Duodenal mucosa (tissue), 2 donors: ENCODE results near the gene ATP5ME.
"Not testable (repeated sequence)": the region's sequence is repeated elsewhere in the genome, so short reads cannot be mapped to it uniquely, and the experiment has no call there.

Experiments used
- H3K27ac ChIP-seq: one replicate; pipeline ENCODE4 v1.7.0; 2013; ENCODE audit warnings: low read depth, low read length
- H3K27me3 ChIP-seq, 2 donors: one replicate each; pipeline ENCODE4 v1.7.0; 2013; ENCODE audit warnings: low read length in 2 of 2, control low read depth in 1 of 2; ENCODE audit not compliant: insufficient read depth in 2 of 2, control insufficient read depth in 1 of 2
- H3K36me3 ChIP-seq, 2 donors: one replicate each; pipeline ENCODE4 v1.7.0; 2013; ENCODE audit warnings: low read length in 2 of 2, control low read depth in 1 of 2; ENCODE audit not compliant: insufficient read depth in 2 of 2, control insufficient read depth in 1 of 2
- H3K4me1 ChIP-seq, 2 donors: one replicate each; pipeline ENCODE4 v1.7.0; 2013; ENCODE audit warnings: low read length in 2 of 2, control low read depth in 1 of 2; ENCODE audit not compliant: insufficient read depth in 2 of 2, control insufficient read depth in 1 of 2
- H3K4me3 ChIP-seq, 2 donors: one replicate each; pipeline ENCODE4 v1.7.0; 2013; ENCODE audit warnings: low read length in 2 of 2, low read depth in 1 of 2
- H3K9ac ChIP-seq, 2 donors: one replicate each; pipeline ENCODE4 v1.7.0; 2013; ENCODE audit warnings: low read length in 2 of 2, low read depth in 1 of 2
- H3K9me3 ChIP-seq, 2 donors: one replicate each; pipeline ENCODE4 v1.7.0; 2013; ENCODE audit warnings: low read length in 2 of 2, control low read depth in 1 of 2; ENCODE audit not compliant: control insufficient read depth in 1 of 2

ATP5ME gene

GRCh38 chr4:678331-679103 lies 4.4 kb upstream of the ATP5ME start:
- H3K4me1 ChIP-seq, result peaks cover 56 to 66% of the 10 kb centered on the region in 2 donors
- no peaks in the 10 kb centered on the region for H3K27me3 ChIP-seq
- H3K4me3 ChIP-seq, result peak overlapping the region in 1 of 2 donors; percentile 29
- H3K9ac ChIP-seq, result no peak overlapping the region
- no peak overlapping the region for H3K27ac ChIP-seq
- H3K9me3 ChIP-seq, result no peaks in the 10 kb centered on the region
- H3K36me3 ChIP-seq, result no peaks in the 10 kb centered on the region

GRCh38 chr4:677431-678293 lies 3.6 kb upstream of the ATP5ME start:
- no peaks in the 10 kb centered on the region for H3K27me3 ChIP-seq
- no peaks in the 10 kb centered on the region for H3K9me3 ChIP-seq
- peaks cover 0 to 6% of the 10 kb centered on the region in 2 donors for H3K36me3 ChIP-seq
- no peak overlapping the region for H3K27ac ChIP-seq
- peak overlapping the region in 1 of 2 donors; percentile 29 for H3K4me3 ChIP-seq
- peaks cover 55 to 65% of the 10 kb centered on the region in 2 donors for H3K4me1 ChIP-seq
- H3K9ac ChIP-seq, result peak overlapping the region in 1 of 2 donors; percentile 43

GRCh38 chr4:676871-677235 lies 2.8 kb upstream of the ATP5ME start:
- Histone ChIP-seq H3K9ac (no peak overlapping the region), H3K9me3 (no peaks in the 10 kb centered on the region), H3K36me3 (peaks cover 5 to 14% of the 10 kb centered on the region in 2 donors), H3K27me3 (no peaks in the 10 kb centered on the region), H3K4me1 (peaks cover 48 to 57% of the 10 kb centered on the region in 2 donors), H3K27ac (no peak overlapping the region), H3K4me3 (no peak overlapping the region)

- Histone ChIP-seq H3K27me3 (no peaks in the 10 kb centered on the region), H3K9ac (peak overlapping the region in 1 of 2 donors; percentile 94), H3K4me1 (peaks cover 48 to 56% of the 10 kb centered on the region in 2 donors), H3K9me3 (no peaks in the 10 kb centered on the region), H3K4me3 (no peak overlapping the region), H3K36me3 (peaks cover 10 to 20% of the 10 kb centered on the region in 2 donors), H3K27ac (no peak overlapping the region)
Measured at GRCh38 chr4:675980-676870, 2.1 kb upstream of the ATP5ME start.

GRCh38 chr4:675036-675882 lies 1.2 kb upstream of the ATP5ME start:
- Histone ChIP-seq H3K9me3 (no peaks in the 10 kb centered on the region), H3K4me3 (peak overlapping the region; percentile 81 to 82), H3K9ac (peak overlapping the region; percentile 55 to 94), H3K36me3 (peaks cover 10 to 29% of the 10 kb centered on the region in 2 donors), H3K27ac (peak overlapping the region; percentile 74), H3K27me3 (no peaks in the 10 kb centered on the region), H3K4me1 (peaks cover 43 to 49% of the 10 kb centered on the region in 2 donors)

GRCh38 chr4:673349-674091 lies 556 bp downstream of the ATP5ME start:
- Histone ChIP-seq H3K4me3 (peak overlapping the region; percentile 81 to 87), H3K27ac (peak overlapping the region; percentile 53), H3K9me3 (no peaks in the 10 kb centered on the region), H3K4me1 (peaks cover 38 to 43% of the 10 kb centered on the region in 2 donors), H3K36me3 (peaks cover 10 to 29% of the 10 kb centered on the region in 2 donors), H3K9ac (peak overlapping the region; percentile 80 to 83), H3K27me3 (no peaks in the 10 kb centered on the region)

GRCh38 chr4:671769-672168 lies 2.3 kb downstream of the ATP5ME start:
- Histone ChIP-seq H3K9me3 (no peaks in the 10 kb centered on the region), H3K4me3 (no peak overlapping the region), H3K9ac (no peak overlapping the region), H3K27ac (no peak overlapping the region), H3K4me1 (peaks cover 21 to 28% of the 10 kb centered on the region in 2 donors), H3K36me3 (peaks cover 10 to 29% of the 10 kb centered on the region in 2 donors), H3K27me3 (no peaks in the 10 kb centered on the region)

GRCh38 chr4:669806-670559 lies 4.1 kb downstream of the ATP5ME start:
- Histone ChIP-seq H3K4me1 (peaks cover 9 to 12% of the 10 kb centered on the region in 2 donors), H3K36me3 (peaks cover 10 to 29% of the 10 kb centered on the region in 2 donors)
- not testable (repeated sequence) for H3K9me3 ChIP-seq, H3K27me3 ChIP-seq, H3K4me3 ChIP-seq, H3K9ac ChIP-seq, H3K27ac ChIP-seq
